GM23338 (cell line): Measurements from ENCODE around the gene DRC7. TPM values are rescaled to one million over a fixed set of nuclear protein-coding genes. Genes with fewer than 3 reads are reported as not detected.

ENCODE experiments used
- ATAC-seq: fragments of 200-7000 bp; cut with Tn5 transposase; 3 replicates; pipeline ENCODE4 v1.9.1; 2020
- DNase-seq: peaks from one replicate; pipeline ENCODE4 v3.0.0-alpha.2; 2015; ENCODE audit warnings: low spot score
- H2AFZ ChIP-seq: fragments of 200-600 bp; sonication (generic); 2 replicates; pipeline ENCODE4 v1.8.0; 2016; ENCODE audit warnings: antibody characterized with exemption, mild to moderate bottlenecking, moderate library complexity
- H3F3A ChIP-seq: fragments of 200-600 bp; sonication (generic); replicated peaks from 2 replicates; pipeline ENCODE4 v1.8.0; 2017; ENCODE audit warnings: antibody characterized with exemption, mixed run types, low read depth
- H3K27ac ChIP-seq: fragments of 200-600 bp; sonication (generic); 2 replicates; pipeline ENCODE4 v1.6.1; 2016; ENCODE audit warnings: low read depth
- H3K27me3 ChIP-seq: fragments of 200-600 bp; sonication (generic); 2 replicates; pipeline ENCODE4 v1.8.0; 2016; ENCODE audit warnings: mild to moderate bottlenecking, mixed run types, moderate library complexity; ENCODE audit not compliant: insufficient read depth
- H3K36me3 ChIP-seq: fragments of 200-600 bp; sonication (generic); 2 replicates; pipeline ENCODE4 v1.8.0; 2016; ENCODE audit warnings: mild to moderate bottlenecking; ENCODE audit not compliant: insufficient read depth
- H3K4me1 ChIP-seq: fragments of 200-600 bp; sonication (generic); 2 replicates; pipeline ENCODE4 v1.8.0; 2016; ENCODE audit warnings: mild to moderate bottlenecking, moderate library complexity; ENCODE audit not compliant: insufficient read depth
- H3K4me2 ChIP-seq: fragments of 200-600 bp; sonication (generic); 2 replicates; pipeline ENCODE4 v1.7.1; 2017; ENCODE audit warnings: mixed run types
- H3K4me3 ChIP-seq: fragments of 200-600 bp; sonication (generic); 2 replicates; pipeline ENCODE4 v1.6.1; 2016; ENCODE audit warnings: mixed run types
- H3K79me2 ChIP-seq: fragments of 200-600 bp; sonication (generic); replicated peaks from 2 replicates; pipeline ENCODE4 v1.8.0; 2017; ENCODE audit warnings: mild to moderate bottlenecking; ENCODE audit not compliant: insufficient read depth
- H3K9me2 ChIP-seq: fragments of 200-600 bp; sonication (generic); 2 replicates; pipeline ENCODE4 v1.8.0; 2017; ENCODE audit not compliant: insufficient read depth
- H4K20me1 ChIP-seq: fragments of 200-600 bp; sonication (generic); replicated peaks from 2 replicates; pipeline ENCODE4 v1.8.0; 2017; ENCODE audit warnings: mild to moderate bottlenecking; ENCODE audit not compliant: insufficient read depth
- H3K27ac Mint-ChIP-seq: 2 replicates; pipeline ENCODE4 v1.8.0; 2020; ENCODE audit warnings: inconsistent platforms, mild to moderate bottlenecking, moderate library complexity, mixed read lengths
- H3K27me3 Mint-ChIP-seq: 3 replicates; pipeline ENCODE4 v1.8.0; 2022; ENCODE audit warnings: low read depth, mild to moderate bottlenecking, moderate library complexity, mixed read lengths, inconsistent platforms; ENCODE audit not compliant: insufficient read depth, poor library complexity
- H3K36me3 Mint-ChIP-seq: 3 replicates; pipeline ENCODE4 v1.8.0; 2021; ENCODE audit warnings: low read depth, mild to moderate bottlenecking, inconsistent platforms, moderate library complexity, mixed read lengths
- H3K4me1 Mint-ChIP-seq: 3 replicates; pipeline ENCODE4 v1.8.0; 2020; ENCODE audit warnings: mild to moderate bottlenecking, inconsistent platforms, mixed read lengths
- H3K4me3 Mint-ChIP-seq: 3 replicates; pipeline ENCODE4 v1.8.0; 2021; ENCODE audit warnings: moderate library complexity, mild to moderate bottlenecking, inconsistent platforms, mixed read lengths
- H3K9me3 Mint-ChIP-seq: 3 replicates; pipeline ENCODE4 v1.8.0; 2020; ENCODE audit warnings: moderate library complexity, mild to moderate bottlenecking, inconsistent platforms, mixed read lengths
- NANOG ChIP-seq: IDR thresholded peaks from 2 replicates; pipeline ENCODE4 v1.6.1; 2016; ENCODE audit warnings: antibody characterized with exemption, borderline replicate concordance
- STAT1 ChIP-seq: IDR thresholded peaks from one replicate; pipeline ENCODE4 v1.6.1; 2016; ENCODE audit warnings: antibody characterized with exemption; ENCODE audit not compliant: unreplicated experiment
- ZNF114 ChIP-seq: fragments of 250-450 bp; sonication (Bioruptor Pico); IDR thresholded peaks from 2 replicates; pipeline ENCODE4 v1.5.0; 2020; ENCODE audit warnings: mild to moderate bottlenecking, moderate library complexity
- ZNF331 ChIP-seq: fragments of 250-450 bp; sonication (Bioruptor Pico); IDR thresholded peaks from 2 replicates; pipeline ENCODE4 v1.5.0; 2020; ENCODE audit warnings: low read depth, mild to moderate bottlenecking, moderate library complexity
- polyA plus RNA-seq: library from polyadenylated mRNA; unstranded; fragments of >200 nt; fragmentation: Nextera tagmentation; extraction: Ambion mirVana; gene quantifications from 2 replicates; pipeline ENCODE4 v1.2.1, GENCODE V29; 2016
- total RNA-seq: library from RNA; depleted of rRNA; stranded (reverse); fragments of >200 nt; shearing (Covaris generic); gene quantifications from 2 replicates; pipeline ENCODE4 v1.2.3, GENCODE V29; 2014
- TF ChIP-seq, protein P1 (sequence below): fragments of 250-450 bp; sonication (Bioruptor Pico); IDR thresholded peaks from 2 replicates; pipeline ENCODE4 v1.5.0; 2020; ENCODE audit warnings: mild to moderate bottlenecking, moderate library complexity
- TF ChIP-seq, protein P2 (sequence below), 2 experiments: fragments of 200-600 bp in 1 of 2; sonication (generic) in 1 of 2; conservative IDR thresholded peaks; 2 replicates each; pipeline versions ENCODE4 v1.5.1 to v1.6.1; 2016 to 2017; ENCODE audit warnings: antibody characterized with exemption in 2 of 2, low read depth in 2 of 2, mild to moderate bottlenecking in 2 of 2, moderate library complexity in 1 of 2

Gene DRC7
- total and polyA plus RNA-seq, 2 experiments from 2014 or later = not detected

DNA sequence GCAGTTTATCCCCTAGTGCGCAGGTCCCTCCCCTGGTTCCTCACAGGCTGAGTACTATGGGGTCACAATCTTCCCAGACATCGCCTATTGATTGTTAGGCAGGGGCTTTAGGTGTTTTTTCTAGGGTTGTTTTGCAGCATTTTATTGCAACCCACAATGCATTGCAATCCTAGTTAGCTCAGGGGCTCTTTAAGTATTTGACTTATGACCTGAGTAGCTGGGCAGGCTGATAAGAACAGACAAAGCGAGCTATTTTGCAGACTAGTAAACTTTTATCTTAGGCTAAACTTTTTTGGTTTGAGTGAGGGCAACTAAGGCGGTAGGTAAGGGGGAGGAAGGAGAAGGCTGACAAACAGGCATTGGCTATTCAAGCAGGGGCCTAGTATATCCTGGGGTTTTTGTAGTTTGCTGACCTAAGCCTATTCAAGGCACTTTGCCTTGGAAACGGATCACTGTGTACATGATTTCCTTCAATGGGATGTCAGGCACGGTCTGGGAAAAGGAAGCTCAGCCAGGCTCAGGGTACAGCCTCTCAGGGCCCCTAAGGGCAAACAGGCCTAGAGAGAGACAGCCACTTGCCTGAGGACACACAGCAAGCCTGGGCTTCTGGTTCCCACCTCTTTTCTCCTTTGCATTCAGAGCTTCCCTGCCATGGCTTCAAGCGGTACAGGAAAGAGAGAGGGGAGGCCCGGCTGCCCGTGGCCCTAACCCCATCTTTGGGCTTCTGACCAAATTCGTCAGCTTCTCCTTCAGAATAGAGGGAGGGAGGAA lies 6.4 kb downstream of the DRC7 start (continued):
- TF ChIP-seq, protein P1, sequence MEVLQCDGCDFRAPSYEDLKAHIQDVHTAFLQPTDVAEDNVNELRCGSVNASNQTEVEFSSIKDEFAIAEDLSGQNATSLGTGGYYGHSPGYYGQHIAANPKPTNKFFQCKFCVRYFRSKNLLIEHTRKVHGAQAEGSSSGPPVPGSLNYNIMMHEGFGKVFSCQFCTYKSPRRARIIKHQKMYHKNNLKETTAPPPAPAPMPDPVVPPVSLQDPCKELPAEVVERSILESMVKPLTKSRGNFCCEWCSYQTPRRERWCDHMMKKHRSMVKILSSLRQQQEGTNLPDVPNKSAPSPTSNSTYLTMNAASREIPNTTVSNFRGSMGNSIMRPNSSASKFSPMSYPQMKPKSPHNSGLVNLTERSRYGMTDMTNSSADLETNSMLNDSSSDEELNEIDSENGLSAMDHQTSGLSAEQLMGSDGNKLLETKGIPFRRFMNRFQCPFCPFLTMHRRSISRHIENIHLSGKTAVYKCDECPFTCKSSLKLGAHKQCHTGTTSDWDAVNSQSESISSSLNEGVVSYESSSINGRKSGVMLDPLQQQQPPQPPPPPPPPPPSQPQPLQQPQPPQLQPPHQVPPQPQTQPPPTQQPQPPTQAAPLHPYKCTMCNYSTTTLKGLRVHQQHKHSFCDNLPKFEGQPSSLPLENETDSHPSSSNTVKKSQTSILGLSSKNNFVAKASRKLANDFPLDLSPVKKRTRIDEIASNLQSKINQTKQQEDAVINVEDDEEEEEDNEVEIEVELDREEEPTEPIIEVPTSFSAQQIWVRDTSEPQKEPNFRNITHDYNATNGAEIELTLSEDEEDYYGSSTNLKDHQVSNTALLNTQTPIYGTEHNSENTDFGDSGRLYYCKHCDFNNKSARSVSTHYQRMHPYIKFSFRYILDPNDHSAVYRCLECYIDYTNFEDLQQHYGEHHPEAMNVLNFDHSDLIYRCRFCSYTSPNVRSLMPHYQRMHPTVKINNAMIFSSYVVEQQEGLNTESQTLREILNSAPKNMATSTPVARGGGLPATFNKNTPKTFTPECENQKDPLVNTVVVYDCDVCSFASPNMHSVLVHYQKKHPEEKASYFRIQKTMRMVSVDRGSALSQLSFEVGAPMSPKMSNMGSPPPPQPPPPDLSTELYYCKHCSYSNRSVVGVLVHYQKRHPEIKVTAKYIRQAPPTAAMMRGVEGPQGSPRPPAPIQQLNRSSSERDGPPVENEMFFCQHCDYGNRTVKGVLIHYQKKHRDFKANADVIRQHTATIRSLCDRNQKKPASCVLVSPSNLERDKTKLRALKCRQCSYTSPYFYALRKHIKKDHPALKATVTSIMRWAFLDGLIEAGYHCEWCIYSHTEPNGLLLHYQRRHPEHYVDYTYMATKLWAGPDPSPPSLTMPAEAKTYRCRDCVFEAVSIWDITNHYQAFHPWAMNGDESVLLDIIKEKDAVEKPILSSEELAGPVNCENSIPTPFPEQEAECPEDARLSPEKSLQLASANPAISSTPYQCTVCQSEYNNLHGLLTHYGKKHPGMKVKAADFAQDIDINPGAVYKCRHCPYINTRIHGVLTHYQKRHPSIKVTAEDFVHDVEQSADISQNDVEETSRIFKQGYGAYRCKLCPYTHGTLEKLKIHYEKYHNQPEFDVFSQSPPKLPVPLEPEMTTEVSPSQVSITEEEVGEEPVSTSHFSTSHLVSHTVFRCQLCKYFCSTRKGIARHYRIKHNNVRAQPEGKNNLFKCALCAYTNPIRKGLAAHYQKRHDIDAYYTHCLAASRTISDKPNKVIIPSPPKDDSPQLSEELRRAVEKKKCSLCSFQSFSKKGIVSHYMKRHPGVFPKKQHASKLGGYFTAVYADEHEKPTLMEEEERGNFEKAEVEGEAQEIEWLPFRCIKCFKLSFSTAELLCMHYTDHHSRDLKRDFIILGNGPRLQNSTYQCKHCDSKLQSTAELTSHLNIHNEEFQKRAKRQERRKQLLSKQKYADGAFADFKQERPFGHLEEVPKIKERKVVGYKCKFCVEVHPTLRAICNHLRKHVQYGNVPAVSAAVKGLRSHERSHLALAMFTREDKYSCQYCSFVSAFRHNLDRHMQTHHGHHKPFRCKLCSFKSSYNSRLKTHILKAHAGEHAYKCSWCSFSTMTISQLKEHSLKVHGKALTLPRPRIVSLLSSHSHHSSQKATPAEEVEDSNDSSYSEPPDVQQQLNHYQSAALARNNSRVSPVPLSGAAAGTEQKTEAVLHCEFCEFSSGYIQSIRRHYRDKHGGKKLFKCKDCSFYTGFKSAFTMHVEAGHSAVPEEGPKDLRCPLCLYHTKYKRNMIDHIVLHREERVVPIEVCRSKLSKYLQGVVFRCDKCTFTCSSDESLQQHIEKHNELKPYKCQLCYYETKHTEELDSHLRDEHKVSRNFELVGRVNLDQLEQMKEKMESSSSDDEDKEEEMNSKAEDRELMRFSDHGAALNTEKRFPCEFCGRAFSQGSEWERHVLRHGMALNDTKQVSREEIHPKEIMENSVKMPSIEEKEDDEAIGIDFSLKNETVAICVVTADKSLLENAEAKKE = no peak
- TF ChIP-seq, protein P2, sequence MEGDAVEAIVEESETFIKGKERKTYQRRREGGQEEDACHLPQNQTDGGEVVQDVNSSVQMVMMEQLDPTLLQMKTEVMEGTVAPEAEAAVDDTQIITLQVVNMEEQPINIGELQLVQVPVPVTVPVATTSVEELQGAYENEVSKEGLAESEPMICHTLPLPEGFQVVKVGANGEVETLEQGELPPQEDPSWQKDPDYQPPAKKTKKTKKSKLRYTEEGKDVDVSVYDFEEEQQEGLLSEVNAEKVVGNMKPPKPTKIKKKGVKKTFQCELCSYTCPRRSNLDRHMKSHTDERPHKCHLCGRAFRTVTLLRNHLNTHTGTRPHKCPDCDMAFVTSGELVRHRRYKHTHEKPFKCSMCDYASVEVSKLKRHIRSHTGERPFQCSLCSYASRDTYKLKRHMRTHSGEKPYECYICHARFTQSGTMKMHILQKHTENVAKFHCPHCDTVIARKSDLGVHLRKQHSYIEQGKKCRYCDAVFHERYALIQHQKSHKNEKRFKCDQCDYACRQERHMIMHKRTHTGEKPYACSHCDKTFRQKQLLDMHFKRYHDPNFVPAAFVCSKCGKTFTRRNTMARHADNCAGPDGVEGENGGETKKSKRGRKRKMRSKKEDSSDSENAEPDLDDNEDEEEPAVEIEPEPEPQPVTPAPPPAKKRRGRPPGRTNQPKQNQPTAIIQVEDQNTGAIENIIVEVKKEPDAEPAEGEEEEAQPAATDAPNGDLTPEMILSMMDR (conservative IDR thresholded peaks at IDR 0.05; ENCODE audit: low read depth in 2 of 2) = no peak
- TF ChIP-seq NANOG (no peak), STAT1 (no peak), ZNF114 (CRISPR knock-in tag) (no peak), ZNF331 (no peak)

DNA sequence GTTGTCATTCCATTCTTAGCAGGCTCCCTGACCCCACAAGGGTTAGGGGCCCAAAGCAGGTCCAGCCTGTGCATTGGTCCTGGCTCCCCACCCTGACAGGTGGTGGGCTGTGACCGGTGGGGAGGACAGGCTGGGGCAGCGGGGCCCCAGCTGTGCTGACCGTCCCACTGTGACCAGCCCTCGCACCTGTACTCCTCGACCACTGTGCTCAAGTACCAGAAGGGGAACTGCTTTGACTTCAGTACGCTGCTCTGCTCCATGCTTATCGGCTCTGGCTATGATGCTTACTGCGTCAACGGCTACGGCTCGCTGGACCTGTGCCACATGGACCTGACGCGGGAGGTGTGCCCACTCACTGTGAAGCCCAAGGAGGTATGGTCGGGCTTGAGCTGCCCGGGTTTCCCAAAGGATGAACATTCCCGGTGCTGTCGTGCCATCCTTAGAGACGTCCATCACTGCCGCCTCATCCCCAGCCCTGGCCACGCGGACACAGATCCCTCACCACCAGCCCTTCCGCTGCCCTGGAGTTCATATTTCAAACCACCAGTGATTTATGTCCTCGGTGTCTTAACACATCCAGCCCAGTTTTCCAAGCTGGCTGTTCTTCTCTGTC lies 7.3 kb downstream of the DRC7 start:
- Histone ChIP-seq H3K4me1 (no peaks in the 10 kb centered on the region), H3K79me2 (no peaks in the 10 kb centered on the region), H4K20me1 (no peaks in the 10 kb centered on the region), H3K36me3 (no peaks in the 10 kb centered on the region), H3K27me3 (no peaks in the 10 kb centered on the region), H3K27ac (no peak overlapping the region), H2AFZ (no peak overlapping the region), H3F3A (no peaks in the 10 kb centered on the region), H3K9me2 (no peaks in the 10 kb centered on the region), H3K4me2 (no peak overlapping the region), H3K4me3 (no peak overlapping the region)
- Mint-ChIP-seq H3K36me3 (no peaks in the 10 kb centered on the region), H3K4me1 (peaks cover 5% of the 10 kb centered on the region; the same call in 2 of the 3 replicates), H3K4me3 (no peak overlapping the region), H3K27me3 (peaks cover 2% of the 10 kb centered on the region), H3K27ac (no peak overlapping the region), H3K9me3 (peaks cover 2% of the 10 kb centered on the region; the same call in 2 of the 3 replicates)
- ATAC-seq (no peak), DNase-seq (no peak)
- TF ChIP-seq NANOG (no peak), ZNF331 (no peak)
- TF ChIP-seq, protein P1 = no peak
